Astrocyte of the spinal cord (primary cell): ENCODE measurements around the gene SF1.

ENCODE experiments used
- DNase-seq: peaks from one replicate; pipeline ENCODE4 v3.0.0; 2011; ENCODE audit warnings: low read depth, low spot score
- H3K4me3 ChIP-seq: 2 replicates; pipeline ENCODE4 v1.5.1; 2011; ENCODE audit warnings: low read depth, mild to moderate bottlenecking, low read length, moderate library complexity
- CTCF ChIP-seq: IDR thresholded peaks from 2 replicates; pipeline ENCODE4 v1.5.1; 2012; ENCODE audit warnings: low read depth, mild to moderate bottlenecking, low read length, inconsistent platforms
- in situ Hi-C: cut with HindIII; loops from 2 replicates; pipeline ENCODE4 v1.10.0; 2017; ENCODE audit warnings: low sequenced_read_pairs

SF1 gene

GRCh38 chr11:64718780-64719124, 59.6 kb downstream of the SF1 start:
- in situ Hi-C loops = no loop called here
- no peak for DNase-seq
- no peak for TF ChIP-seq CTCF
- H3K4me3 ChIP-seq = no peak overlapping the region

- in situ Hi-C loops = no loop called here
- no peak for DNase-seq
- H3K4me3 ChIP-seq = no peak overlapping the region
- no peak for TF ChIP-seq CTCF
These were observed 60.1 kb downstream of the SF1 start for GRCh38 chr11:64718084-64718779.

- in situ Hi-C loops = no loop called here
- no peak overlapping the region for H3K4me3 ChIP-seq
- TF ChIP-seq CTCF = no peak
- DNase-seq = no peak
These were observed 61.1 kb downstream of the SF1 start for GRCh38 chr11:64717268-64717578.

GRCh38 chr11:64716473-64717267, 61.7 kb downstream of the SF1 start:
- H3K4me3 ChIP-seq = no peak overlapping the region
- in situ Hi-C loops = no loop called here
- no peak for TF ChIP-seq CTCF
- DNase-seq = no peak

GRCh38 chr11:64715756-64716472, 62.4 kb downstream of the SF1 start:
- no peak for DNase-seq
- in situ Hi-C loops = no loop called here
- TF ChIP-seq CTCF = no peak
- no peak overlapping the region for H3K4me3 ChIP-seq

GRCh38 chr11:64715110-64715509, 63.2 kb downstream of the SF1 start:
- TF ChIP-seq CTCF = no peak

More at GRCh38 chr11:64715110-64715509, 63.2 kb downstream of the SF1 start:
- in situ Hi-C loops = no loop called here
- no peak overlapping the region for H3K4me3 ChIP-seq
- no peak for DNase-seq
